GM23248 (cell line): ENCODE results near the gene IL31. TPM values are rescaled to one million over a fixed set of nuclear protein-coding genes. Genes with fewer than 3 reads are reported as not detected.

ENCODE experiments used
- DNase-seq: peaks from one replicate; pipeline ENCODE4 v3.0.0-alpha.2; 2015
- H2AFZ ChIP-seq: fragments of 200-600 bp; sonication (generic); 2 replicates; pipeline ENCODE4 v1.6.1; 2016; ENCODE audit warnings: antibody characterized with exemption
- H3F3A ChIP-seq: fragments of 200-600 bp; sonication (generic); 2 replicates; pipeline ENCODE4 v1.6.1; 2016; ENCODE audit warnings: mild to moderate bottlenecking, antibody characterized with exemption, mixed run types; ENCODE audit not compliant: insufficient read depth
- H3K27ac ChIP-seq: fragments of 200-600 bp; sonication (generic); 2 replicates; pipeline ENCODE4 v1.5.1; 2016; ENCODE audit warnings: mild to moderate bottlenecking
- H3K27me3 ChIP-seq: fragments of 200-600 bp; sonication (generic); replicated peaks from 2 replicates; pipeline ENCODE4 v1.6.1; 2016; ENCODE audit warnings: mild to moderate bottlenecking; ENCODE audit not compliant: insufficient read depth
- H3K36me3 ChIP-seq: fragments of 200-600 bp; sonication (generic); 2 replicates; pipeline ENCODE4 v1.6.1; 2016; ENCODE audit warnings: low read depth, mild to moderate bottlenecking
- H3K4me1 ChIP-seq: fragments of 200-600 bp; sonication (generic); 2 replicates; pipeline ENCODE4 v1.6.1; 2016; ENCODE audit warnings: mild to moderate bottlenecking; ENCODE audit not compliant: insufficient read depth
- H3K4me2 ChIP-seq: fragments of 200-600 bp; sonication (generic); one replicate; pipeline ENCODE4 v1.6.1; 2016; ENCODE audit warnings: mild to moderate bottlenecking; ENCODE audit not compliant: unreplicated experiment
- H3K4me3 ChIP-seq: fragments of 200-600 bp; sonication (generic); 2 replicates; pipeline ENCODE4 v1.5.1; 2016; ENCODE audit warnings: mild to moderate bottlenecking
- H3K79me2 ChIP-seq: fragments of 200-600 bp; sonication (generic); 2 replicates; pipeline ENCODE4 v1.6.1; 2016; ENCODE audit warnings: mild to moderate bottlenecking; ENCODE audit not compliant: insufficient read depth
- H3K9ac ChIP-seq: fragments of 200-600 bp; sonication (generic); 2 replicates; pipeline ENCODE4 v1.6.1; 2016; ENCODE audit warnings: mild to moderate bottlenecking
- H3K9me2 ChIP-seq: fragments of 200-600 bp; sonication (generic); 2 replicates; pipeline ENCODE4 v1.6.1; 2016; ENCODE audit warnings: mixed run types, mild to moderate bottlenecking, moderate library complexity; ENCODE audit not compliant: insufficient read depth
- H3K9me3 ChIP-seq: fragments of 200-600 bp; sonication (generic); one replicate; pipeline ENCODE4 v1.6.1; 2017; ENCODE audit warnings: low read depth
- H4K20me1 ChIP-seq: fragments of 200-600 bp; sonication (generic); 2 replicates; pipeline ENCODE4 v1.6.0; 2016; ENCODE audit not compliant: insufficient read depth
- EZH2 ChIP-seq: fragments of 200-600 bp; sonication (generic); IDR thresholded peaks from 2 replicates; pipeline ENCODE4 v1.6.1; 2018; ENCODE audit warnings: antibody characterized with exemption, mild to moderate bottlenecking; ENCODE audit not compliant: insufficient read depth, poor library complexity, severe bottlenecking
- EZH2phosphoT487 ChIP-seq: fragments of 200-600 bp; sonication (generic); IDR thresholded peaks from 2 replicates; pipeline ENCODE4 v1.6.1; 2018; ENCODE audit warnings: antibody characterized with exemption, moderate library complexity, mild to moderate bottlenecking, low read depth; ENCODE audit not compliant: insufficient read depth
- WGBS, 2 experiments: methylation state at CpG; one replicate each; pipeline ENCODE4 v1.1.6; 2015 to 2017; ENCODE audit warnings: low lambda C conversion rate in 2 of 2, low coverage in 1 of 2; ENCODE audit errors: missing lambda C conversion rate in 2 of 2; 5-methylcytosine and 5-hydroxymethylcytosine counted together
- in situ Hi-C: fragments of 300-500 bp; cut with MboI; formaldehyde crosslinking; loops from 2 replicates; pipeline ENCODE4 v1.15.0; 2020
- polyA plus RNA-seq: library from polyadenylated mRNA; unstranded; fragments of >200 nt; fragmentation: Nextera tagmentation; extraction: Ambion mirVana; gene quantifications from 2 replicates; pipeline ENCODE4 v1.2.1, GENCODE V29; 2016
- total RNA-seq: library from RNA; depleted of rRNA; stranded (reverse); fragments of >200 nt; shearing (Covaris generic); gene quantifications from 2 replicates; pipeline ENCODE4 v1.2.3, GENCODE V29; 2014

The IL31 gene
- total and polyA plus RNA-seq, 2 experiments from 2014 or later: not detected

- in situ Hi-C loops: no loop called here
- no peak overlapping the region for H3K27ac ChIP-seq
- TF ChIP-seq EZH2: no peak
- no peak for TF ChIP-seq EZH2phosphoT487
- H3K9me3 ChIP-seq: no peaks in the 10 kb centered on the region
- H3K4me1 ChIP-seq: peaks cover 8% of the 10 kb centered on the region; the same call in 1 of the 2 replicates
- H3K27me3 ChIP-seq: no peaks in the 10 kb centered on the region; the same call in 1 of the 2 replicates
- H3F3A ChIP-seq: peaks cover 16% of the 10 kb centered on the region
- H3K36me3 ChIP-seq: no peaks in the 10 kb centered on the region
- H3K79me2 ChIP-seq: no peaks in the 10 kb centered on the region
- H4K20me1 ChIP-seq: no peaks in the 10 kb centered on the region
- 95% methylated on average over 5 of the region's 5 CpGs for WGBS, 2 experiments
- H3K4me3 ChIP-seq: no peak overlapping the region
- H3K9ac ChIP-seq: no peak overlapping the region
- no peak overlapping the region for H3K4me2 ChIP-seq
- H2AFZ ChIP-seq: no peak overlapping the region
- no peaks in the 10 kb centered on the region for H3K9me2 ChIP-seq
- no peak for DNase-seq
Observed at GRCh38 chr12:122201381-122201780, 27.4 kb upstream of the IL31 start.

GRCh38 chr12:122200541-122201175 lies 26.6 kb upstream of the IL31 start:
- no peaks in the 10 kb centered on the region; the same call in 1 of the 2 replicates for H3K27me3 ChIP-seq
- no peaks in the 10 kb centered on the region for H3K9me2 ChIP-seq
- in situ Hi-C loops: no loop called here
- no peaks in the 10 kb centered on the region for H4K20me1 ChIP-seq
- H3K9ac ChIP-seq: no peak overlapping the region
- H3K4me1 ChIP-seq: peaks cover 8% of the 10 kb centered on the region; the same call in 1 of the 2 replicates
- no peak overlapping the region for H3K27ac ChIP-seq
- no peak overlapping the region for H2AFZ ChIP-seq
- no peaks in the 10 kb centered on the region for H3K79me2 ChIP-seq
- no peak overlapping the region for H3K4me3 ChIP-seq
- WGBS, 2 experiments: 73 to 78% methylated on average over 23 of the region's 24 CpGs
- TF ChIP-seq EZH2phosphoT487: no peak
- no peak for TF ChIP-seq EZH2
- no peaks in the 10 kb centered on the region for H3K9me3 ChIP-seq
- no peak overlapping the region for H3K4me2 ChIP-seq
- no peaks in the 10 kb centered on the region for H3K36me3 ChIP-seq
- no peak for DNase-seq
- peaks cover 13% of the 10 kb centered on the region for H3F3A ChIP-seq

- Histone ChIP-seq H4K20me1 (no peaks in the 10 kb centered on the region), H2AFZ (no peak overlapping the region), H3K9ac (no peak overlapping the region), H3K4me1 (peaks cover 8% of the 10 kb centered on the region; the same call in 1 of the 2 replicates), H3K36me3 (no peaks in the 10 kb centered on the region), H3K27ac (no peak overlapping the region), H3K9me2 (no peaks in the 10 kb centered on the region), H3K79me2 (no peaks in the 10 kb centered on the region), H3K27me3 (no peaks in the 10 kb centered on the region; the same call in 1 of the 2 replicates), H3K9me3 (no peaks in the 10 kb centered on the region), H3F3A (peaks cover 11% of the 10 kb centered on the region), H3K4me2 (no peak overlapping the region), H3K4me3 (no peak overlapping the region)
- 90% methylated on average over 29 of the region's 29 CpGs for WGBS, 2 experiments
- DNase-seq: no peak
- in situ Hi-C loops: no loop called here
- TF ChIP-seq EZH2phosphoT487: no peak
- no peak for TF ChIP-seq EZH2
Observed at GRCh38 chr12:122199484-122200355, 25.7 kb upstream of the IL31 start.

DNA sequence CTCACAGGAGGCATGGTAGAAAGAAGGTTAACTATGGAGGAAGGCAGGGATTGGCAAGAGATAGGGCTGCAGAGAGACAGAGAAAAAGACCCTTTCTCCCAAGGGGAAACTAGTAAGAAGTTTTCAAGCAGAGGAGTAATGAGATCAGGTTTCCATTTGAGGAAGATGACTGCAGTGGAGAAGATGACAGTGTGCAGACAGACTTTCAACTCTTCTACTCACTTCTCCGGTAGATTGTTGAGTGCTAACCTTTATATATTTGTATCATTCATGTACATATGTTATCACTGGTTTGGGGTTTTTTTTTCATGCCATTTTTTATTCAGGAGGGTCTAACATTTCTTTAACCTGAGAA lies 23.6 kb upstream of the IL31 start:
- H3K27ac ChIP-seq: peak overlapping the region; percentile 27; the same call in 1 of the 2 replicates
- in situ Hi-C loops: no loop called here
- TF ChIP-seq EZH2 (no peak), EZH2phosphoT487 (no peak)
- no peak overlapping the region for H3K4me3 ChIP-seq
- H3K79me2 ChIP-seq: no peaks in the 10 kb centered on the region
- no peaks in the 10 kb centered on the region for H3K9me2 ChIP-seq
- H3K9me3 ChIP-seq: no peaks in the 10 kb centered on the region
- H3K27me3 ChIP-seq: no peaks in the 10 kb centered on the region
- no peak overlapping the region for H3K9ac ChIP-seq
- H3K4me2 ChIP-seq: no peak overlapping the region
- H2AFZ ChIP-seq: peak overlapping the region; percentile 15; the same call in 1 of the 2 replicates
- peaks cover 10% of the 10 kb centered on the region for H3F3A ChIP-seq
- DNase-seq: peak; percentile 42
- H4K20me1 ChIP-seq: no peaks in the 10 kb centered on the region
- H3K4me1 ChIP-seq: peaks cover 8% of the 10 kb centered on the region; the same call in 1 of the 2 replicates
- WGBS, 2 experiments: 50 to 57% methylated on average over 1 of the region's 1 CpG
- no peaks in the 10 kb centered on the region for H3K36me3 ChIP-seq
